Measurements from ENCODE around the gene TMEM95. TPM values are rescaled to one million over a fixed set of nuclear protein-coding genes. Genes with fewer than 3 reads are reported as not detected.

The TMEM95 gene
- total and polyA plus RNA-seq, 2 experiments from 2014 or later = not detected

GRCh38 chr17:7313088-7313889 lies 41.7 kb upstream of the TMEM95 start:
- H3K27me3 ChIP-seq (ENCODE audit: insufficient read depth) = no peaks in the 10 kb centered on the region
- peak overlapping the region; percentile 94; the same call in 1 of the 2 replicates for H3K4me3 ChIP-seq

More at GRCh38 chr17:7313088-7313889, 41.7 kb upstream of the TMEM95 start:
- Histone ChIP-seq H3K9me2 (ENCODE audit: insufficient read depth) (no peaks in the 10 kb centered on the region), H3K27ac (ENCODE audit: low read depth) (peak overlapping the region; percentile 84), H4K20me1 (replicated peaks; ENCODE audit: insufficient read depth) (peaks cover 45% of the 10 kb centered on the region), H3K4me1 (ENCODE audit: insufficient read depth) (peaks cover 27% of the 10 kb centered on the region; the same call in 1 of the 2 replicates), H3F3A (replicated peaks; ENCODE audit: low read depth) (peaks cover 76% of the 10 kb centered on the region), H3K36me3 (ENCODE audit: insufficient read depth) (peaks cover 37% of the 10 kb centered on the region), H2AFZ (no peak overlapping the region), H3K79me2 (replicated peaks; ENCODE audit: insufficient read depth) (peaks cover 40% of the 10 kb centered on the region), H3K4me2 (peak overlapping the region; percentile 99)
- Mint-ChIP-seq H3K4me1 (peaks cover 56% of the 10 kb centered on the region), H3K4me3 (peak overlapping the region; percentile 87), H3K27me3 (ENCODE audit: insufficient read depth, low read depth, poor library complexity) (peaks cover 40% of the 10 kb centered on the region), H3K27ac (peak overlapping the region; percentile 69), H3K9me3 (peaks cover 7% of the 10 kb centered on the region; the same call in 1 of the 3 replicates), H3K36me3 (ENCODE audit: low read depth) (peaks cover 88% of the 10 kb centered on the region)
- peak; percentile 69 for DNase-seq (ENCODE audit: low spot score)
- ATAC-seq = peak; percentile 35
- TF ChIP-seq POLR2AphosphoS5 (IDR thresholded peaks at IDR 0.05; ENCODE audit: low read depth) (peak; percentile 35), EZH2phosphoT487 (IDR thresholded peaks at IDR 0.05; ENCODE audit: unreplicated experiment) (no peak), CREB1 (CRISPR knock-in tag; IDR thresholded peaks at IDR 0.05; ENCODE audit: low read depth) (no peak), EZH2 (IDR thresholded peaks at IDR 0.05; ENCODE audit: low read depth, unreplicated experiment) (no peak), NANOG (IDR thresholded peaks at IDR 0.05; ENCODE audit: borderline replicate concordance) (no peak), REST (IDR thresholded peaks at IDR 0.05; ENCODE audit: unreplicated experiment) (no peak), ZNF462 (CRISPR knock-in tag; IDR thresholded peaks at IDR 0.05) (no peak), ZNF331 (CRISPR knock-in tag; IDR thresholded peaks at IDR 0.05; ENCODE audit: low read depth) (no peak), ZNF114 (CRISPR knock-in tag; IDR thresholded peaks at IDR 0.05) (no peak), STAT1 (IDR thresholded peaks at IDR 0.05; ENCODE audit: unreplicated experiment) (no peak)
- TF ChIP-seq, protein P1, sequence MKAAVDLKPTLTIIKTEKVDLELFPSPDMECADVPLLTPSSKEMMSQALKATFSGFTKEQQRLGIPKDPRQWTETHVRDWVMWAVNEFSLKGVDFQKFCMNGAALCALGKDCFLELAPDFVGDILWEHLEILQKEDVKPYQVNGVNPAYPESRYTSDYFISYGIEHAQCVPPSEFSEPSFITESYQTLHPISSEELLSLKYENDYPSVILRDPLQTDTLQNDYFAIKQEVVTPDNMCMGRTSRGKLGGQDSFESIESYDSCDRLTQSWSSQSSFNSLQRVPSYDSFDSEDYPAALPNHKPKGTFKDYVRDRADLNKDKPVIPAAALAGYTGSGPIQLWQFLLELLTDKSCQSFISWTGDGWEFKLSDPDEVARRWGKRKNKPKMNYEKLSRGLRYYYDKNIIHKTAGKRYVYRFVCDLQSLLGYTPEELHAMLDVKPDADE (IDR thresholded peaks at IDR 0.05) = no peak
- TF ChIP-seq, protein P2, sequence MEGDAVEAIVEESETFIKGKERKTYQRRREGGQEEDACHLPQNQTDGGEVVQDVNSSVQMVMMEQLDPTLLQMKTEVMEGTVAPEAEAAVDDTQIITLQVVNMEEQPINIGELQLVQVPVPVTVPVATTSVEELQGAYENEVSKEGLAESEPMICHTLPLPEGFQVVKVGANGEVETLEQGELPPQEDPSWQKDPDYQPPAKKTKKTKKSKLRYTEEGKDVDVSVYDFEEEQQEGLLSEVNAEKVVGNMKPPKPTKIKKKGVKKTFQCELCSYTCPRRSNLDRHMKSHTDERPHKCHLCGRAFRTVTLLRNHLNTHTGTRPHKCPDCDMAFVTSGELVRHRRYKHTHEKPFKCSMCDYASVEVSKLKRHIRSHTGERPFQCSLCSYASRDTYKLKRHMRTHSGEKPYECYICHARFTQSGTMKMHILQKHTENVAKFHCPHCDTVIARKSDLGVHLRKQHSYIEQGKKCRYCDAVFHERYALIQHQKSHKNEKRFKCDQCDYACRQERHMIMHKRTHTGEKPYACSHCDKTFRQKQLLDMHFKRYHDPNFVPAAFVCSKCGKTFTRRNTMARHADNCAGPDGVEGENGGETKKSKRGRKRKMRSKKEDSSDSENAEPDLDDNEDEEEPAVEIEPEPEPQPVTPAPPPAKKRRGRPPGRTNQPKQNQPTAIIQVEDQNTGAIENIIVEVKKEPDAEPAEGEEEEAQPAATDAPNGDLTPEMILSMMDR (conservative IDR thresholded peaks at IDR 0.05; ENCODE audit: low read depth in 2 of 2) = 0 out of 4 replicates have a peak, but pooled peaks of 1 of the 2 experiments have one; percentile 30

All from GM23338 (cell line).